A549 (cell line): Measurements from ENCODE around the gene C11orf98. TPM values are rescaled to one million over a fixed set of nuclear protein-coding genes. Genes with fewer than 3 reads are reported as not detected.

ENCODE experiments used
- ATAC-seq, 2 experiments: fragments of 200-7000 bp in 1 of 2; fragments of >200 bp in 1 of 2; cut with Nextera tagmentation in 1 of 2; cut with Tn5 transposase in 1 of 2; 3 replicates each; pipeline versions ENCODE4 v1.8.0 to v1.9.1; 2018 to 2020; ENCODE audit warnings: mild to moderate bottlenecking in 1 of 2, moderate library complexity in 1 of 2
- CTCF ChIA-PET: fragments of 300-600 bp; sonication (Branson Sonifier 250); formaldehyde crosslinking; extraction: SDS; loops from one replicate; lab custom pipeline; 2021; ENCODE audit warnings: antibody characterized with exemption, inconsistent platforms; lab: Yijun Ruan, JAX
- POLR2A ChIA-PET: fragments of 350-600 bp; formaldehyde crosslinking; extraction: SDS; loops from one replicate; lab custom pipeline; 2021; ENCODE audit warnings: antibody characterized with exemption, inconsistent platforms; lab: Yijun Ruan, JAX
- DNase-seq, 2 experiments: peaks; one replicate each; pipeline versions ENCODE4 v3.0.0 to v3.0.0-alpha.2; 2011 to 2016; ENCODE audit warnings: low read depth in 1 of 2, low spot score in 1 of 2
- FAIRE-seq: peaks from 2 replicates; lab custom pipeline; 2011; peaks lifted over from hg19 to GRCh38; lab: Jason Lieb, UNC
- H3K27ac ChIP-seq, 2 experiments: fragments of >200 bp; sonication (Bioruptor Twin); formaldehyde crosslinking; 3 replicates each; pipeline ENCODE4 v1.5.1; 2016 to 2017
- H3K4me1 ChIP-seq: fragments of >200 bp; sonication (Bioruptor Twin); formaldehyde crosslinking; 3 replicates; pipeline ENCODE4 v1.6.1; 2016
- H3K4me2 ChIP-seq: fragments of >200 bp; sonication (Bioruptor Twin); formaldehyde crosslinking; 3 replicates; pipeline ENCODE4 v1.6.1; 2016
- H3K4me3 ChIP-seq: fragments of >200 bp; sonication (Bioruptor Twin); formaldehyde crosslinking; 3 replicates; pipeline ENCODE4 v1.5.1; 2016
- H3K9me3 ChIP-seq: fragments of >200 bp; sonication (Bioruptor Twin); formaldehyde crosslinking; 3 replicates; pipeline ENCODE4 v1.6.1; 2016
- ATOH8 ChIP-seq: fragments of 250-450 bp; sonication (Bioruptor Pico); IDR thresholded peaks from 2 replicates; pipeline ENCODE4 v1.5.0; 2020; ENCODE audit warnings: low read depth, mild to moderate bottlenecking, moderate library complexity
- CBX2 ChIP-seq: fragments of 200-600 bp; sonication (generic); IDR thresholded peaks from 2 replicates; pipeline ENCODE4 v1.6.1; 2016; ENCODE audit warnings: low read depth, mild to moderate bottlenecking, borderline replicate concordance
- CBX8 ChIP-seq: fragments of 200-600 bp; sonication (generic); IDR thresholded peaks from 2 replicates; pipeline ENCODE4 v1.6.1; 2016
- CEBPB ChIP-seq, 2 experiments: fragments of >200 bp in 1 of 2; sonication (Bioruptor Twin) in 1 of 2; formaldehyde crosslinking in 1 of 2; IDR thresholded peaks; 2 replicates each; pipeline ENCODE4 v1.6.1; 2012 to 2016
- CHD4 ChIP-seq: fragments of 200-600 bp; sonication (generic); IDR thresholded peaks from 2 replicates; pipeline ENCODE4 v1.6.1; 2016; ENCODE audit warnings: antibody characterized with exemption, mild to moderate bottlenecking, borderline replicate concordance
- E2F6 ChIP-seq: IDR thresholded peaks from 2 replicates; pipeline ENCODE4 v1.6.1; 2012; ENCODE audit warnings: low read depth, borderline replicate concordance
- EHF ChIP-seq: fragments of 250-450 bp; sonication (Bioruptor Pico); IDR thresholded peaks from 2 replicates; pipeline ENCODE4 v1.5.0; 2020; ENCODE audit warnings: mild to moderate bottlenecking
- EHMT2 ChIP-seq: fragments of 200-600 bp; sonication (generic); IDR thresholded peaks from 2 replicates; pipeline ENCODE4 v1.6.1; 2016; ENCODE audit warnings: antibody characterized with exemption, low read depth, mild to moderate bottlenecking, moderate library complexity
- GATA3 ChIP-seq: IDR thresholded peaks from 2 replicates; pipeline ENCODE4 v1.6.1; 2012; ENCODE audit warnings: borderline replicate concordance
- HDAC2 ChIP-seq: fragments of 200-600 bp; sonication (generic); IDR thresholded peaks from 2 replicates; pipeline ENCODE4 v1.6.1; 2016
- HEYL ChIP-seq: fragments of 250-450 bp; sonication (Bioruptor Pico); IDR thresholded peaks from 2 replicates; pipeline ENCODE4 v1.8.0; 2021; ENCODE audit warnings: mild to moderate bottlenecking, moderate library complexity
- HMGXB4 ChIP-seq: fragments of 250-450 bp; sonication (Bioruptor Pico); IDR thresholded peaks from 2 replicates; pipeline ENCODE4 v1.5.0; 2021; ENCODE audit warnings: mild to moderate bottlenecking, moderate library complexity, borderline replicate concordance
- HOXB5 ChIP-seq: fragments of 250-450 bp; sonication (Bioruptor Pico); IDR thresholded peaks from 2 replicates; pipeline ENCODE4 v1.5.0; 2020; ENCODE audit warnings: mild to moderate bottlenecking, moderate library complexity
- JUNB ChIP-seq: fragments of >200 bp; sonication (Bioruptor Twin); formaldehyde crosslinking; IDR thresholded peaks from 2 replicates; pipeline ENCODE4 v1.6.1; 2016
- KDM1A ChIP-seq: fragments of 200-600 bp; sonication (generic); IDR thresholded peaks from 2 replicates; pipeline ENCODE4 v1.6.1; 2016; ENCODE audit warnings: low read depth, mild to moderate bottlenecking
- KDM5A ChIP-seq: fragments of 200-600 bp; sonication (generic); IDR thresholded peaks from 2 replicates; pipeline ENCODE4 v1.6.1; 2016; ENCODE audit warnings: antibody characterized with exemption, mild to moderate bottlenecking
- MAFK ChIP-seq: fragments of 450-650 bp; IDR thresholded peaks from 2 replicates; pipeline ENCODE4 v1.6.1; 2014; ENCODE audit not compliant: partially characterized antibody
- MAX ChIP-seq: IDR thresholded peaks from 2 replicates; pipeline ENCODE4 v1.6.1; 2012
- MAZ ChIP-seq: fragments of 150-350 bp; IDR thresholded peaks from 2 replicates; pipeline ENCODE4 v1.6.1; 2014; ENCODE audit warnings: antibody characterized with exemption, low read depth, low read length, borderline replicate concordance
- MYC ChIP-seq: IDR thresholded peaks from 2 replicates; pipeline ENCODE4 v1.6.1; 2012; ENCODE audit warnings: mild to moderate bottlenecking, inconsistent platforms, low read length, improper control_type of control experiment, borderline replicate concordance
- NFE2L2 ChIP-seq: fragments of 150-350 bp; conservative IDR thresholded peaks from 2 replicates; pipeline ENCODE4 v1.6.1; 2014; ENCODE audit warnings: low read length
- NPAS2 ChIP-seq: fragments of 250-450 bp; sonication (Bioruptor Pico); IDR thresholded peaks from 2 replicates; pipeline ENCODE4 v1.8.0; 2022; ENCODE audit warnings: mild to moderate bottlenecking, moderate library complexity, borderline replicate concordance
- NR3C1 ChIP-seq: fragments of >200 bp; sonication (Bioruptor Twin); formaldehyde crosslinking; IDR thresholded peaks from 3 replicates; pipeline ENCODE4 v1.6.1; 2017
- POLR2A ChIP-seq: IDR thresholded peaks from 2 replicates; pipeline ENCODE4 v1.6.1; 2012; ENCODE audit warnings: mild to moderate bottlenecking, low read length
- POLR2AphosphoS2 ChIP-seq: conservative IDR thresholded peaks from 2 replicates; pipeline ENCODE4 v1.6.1; 2012; ENCODE audit warnings: low read length, improper control_type of control experiment, inconsistent platforms
- RARB ChIP-seq: fragments of 250-450 bp; sonication (Bioruptor Pico); IDR thresholded peaks from 2 replicates; pipeline ENCODE4 v1.8.0; 2021; ENCODE audit warnings: mild to moderate bottlenecking, moderate library complexity
- RFX5 ChIP-seq: fragments of 450-650 bp; IDR thresholded peaks from 2 replicates; pipeline ENCODE4 v1.7.1; 2014; ENCODE audit warnings: antibody characterized with exemption, mild to moderate bottlenecking, moderate library complexity
- SMC3 ChIP-seq: fragments of >200 bp; sonication (Bioruptor Twin); formaldehyde crosslinking; IDR thresholded peaks from 3 replicates; pipeline ENCODE4 v1.6.1; 2018; ENCODE audit warnings: inconsistent platforms
- TFCP2L1 ChIP-seq: fragments of 250-450 bp; sonication (Bioruptor Pico); IDR thresholded peaks from 2 replicates; pipeline ENCODE4 v1.5.0; 2021; ENCODE audit warnings: mild to moderate bottlenecking
- TP53 ChIP-seq: fragments of 250-450 bp; sonication (Bioruptor Pico); IDR thresholded peaks from 2 replicates; pipeline ENCODE4 v1.5.0; 2021; ENCODE audit warnings: mild to moderate bottlenecking, moderate library complexity
- USF2 ChIP-seq: fragments of 450-650 bp; IDR thresholded peaks from 2 replicates; pipeline ENCODE4 v1.6.1; 2014; ENCODE audit warnings: antibody characterized with exemption
- WGBS: methylation state at CpG from one replicate; pipeline ENCODE4 v1.1.6; 2017; ENCODE audit errors: missing lambda C conversion rate; 5-methylcytosine and 5-hydroxymethylcytosine counted together
- polyA plus RNA-seq, 4 experiments: library from polyadenylated mRNA; depleted of rRNA in 3 of 4; stranded (reverse); fragments of >200 nt; fragmentation: RNase III in 1 of 4; extraction: RNeasy Plus Mini Kit Qiagen cat#74134 plus additional on column Dnase treatment in 1 of 4; gene quantifications; 2 replicates in 3 of 4; 3 replicates in 1 of 4; pipeline ENCODE4 v1.2.3, GENCODE V29; 2011 to 2017

The C11orf98 gene
- polyA plus RNA-seq, 2 of the 4 experiments (the other 2 are of a cell fraction) = 91.7 to 140 TPM

- CTCF ChIA-PET = interaction anchor here (1.0 to 4.9 kb wide), 8 partner anchors 10 to 198 kb away, joined by 3 to 48 read pairs (median 4); partner anchors contain the start of genes EML3, ROM1 and TUT1
- Histone ChIP-seq H3K4me2 (peak overlapping the region; percentile 69), H3K4me1 (peaks cover 15% of the 10 kb centered on the region), H3K9me3 (no peaks in the 10 kb centered on the region), H3K27ac (peak overlapping the region; percentile 75 to 92), H3K4me3 (peak overlapping the region; percentile 20; the same call in 2 of the 3 replicates)
- ATAC-seq (no peak), FAIRE-seq (no peak), DNase-seq (no peak)
- POLR2A ChIA-PET = interaction anchor here (0.5 to 4.6 kb wide), 11 partner anchors 21 to 219 kb away, joined by 3 to 48 read pairs (median 6); partner anchors contain the start of genes C11orf98, CSKMT, EEF1G and GANAB
- WGBS = 94% methylated on average over 7 of the region's 7 CpGs
- TF ChIP-seq MAX (no peak), CBX2 (no peak), HOXB5 (CRISPR knock-in tag) (0 out of 2 replicates have a peak, but pooled peaks have one; percentile 13), KDM1A (no peak)
Observed at GRCh38 chr11:62622476-62623089, 42.4 kb downstream of the C11orf98 start.

GRCh38 chr11:62621567-62622470, 43.2 kb downstream of the C11orf98 start, which contains the start of gene B3GAT3:
B3GAT3 (minus strand) TSS chr11:62621986; CDS start chr11:62621947, 39 bp downstream.
- POLR2A ChIA-PET = interaction anchor here (0.5 to 4.6 kb wide), 17 partner anchors 9 to 220 kb away, joined by 3 to 48 read pairs (median 5); partner anchors contain the start of genes C11orf98, CSKMT, EEF1G and EML3
- TF ChIP-seq RARB (CRISPR knock-in tag) (no peak), HMGXB4 (no peak), EHF (peak; percentile 81; the same call in 1 of the 2 replicates), NFE2L2 (no peak), POLR2A (peak; percentile 80), JUNB (no peak), HEYL (CRISPR knock-in tag) (no peak), CHD4 (no peak), KDM5A (no peak), TP53 (CRISPR knock-in tag) (peak; percentile 66; the same call in 1 of the 2 replicates), NPAS2 (CRISPR knock-in tag) (no peak), MAZ (no peak), GATA3 (peak; percentile 40; the same call in 1 of the 2 replicates), TFCP2L1 (CRISPR knock-in tag) (no peak), SMC3 (no peak), HDAC2 (no peak), NR3C1 (no peak), RFX5 (peak; percentile 58; the same call in 1 of the 2 replicates), POLR2AphosphoS2 (0 out of 2 replicates have a peak, but pooled peaks have one; percentile 36), MAFK (no peak), CEBPB (IDR thresholded peaks at IDR 0.05) (peak; percentile 34 to 85; a peak in 3 of 4 replicates), USF2 (peak; percentile 81), ATOH8 (CRISPR knock-in tag) (peak; percentile 53; the same call in 1 of the 2 replicates), HOXB5 (CRISPR knock-in tag) (0 out of 2 replicates have a peak, but pooled peaks have one; percentile 77), MYC (no peak; the same call in 1 of the 2 replicates), E2F6 (peak; percentile 98), CBX8 (no peak), EHMT2 (no peak)

More at GRCh38 chr11:62621567-62622470, 43.2 kb downstream of the C11orf98 start, which contains the start of gene B3GAT3:
- CTCF ChIA-PET = interaction anchor here (0.6 to 4.9 kb wide), 13 partner anchors 10 to 216 kb away, joined by 3 to 48 read pairs (median 4); partner anchors contain the start of genes C11orf98, CSKMT, EML3 and ROM1
- Histone ChIP-seq H3K27ac (peak within 1 kb of the TSS; percentile 92), H3K4me2 (peak within 1 kb of the TSS; percentile 99), H3K9me3 (no peaks in the 10 kb centered on the region), H3K4me3 (peak within 1 kb of the TSS; percentile 77), H3K4me1 (peaks cover 15% of the 10 kb centered on the region)
- DNase-seq (peak; percentile 99), FAIRE-seq (no peak), ATAC-seq (peak; percentile 96 to 97)
- WGBS = 3% methylated on average over 58 of the region's 77 CpGs
